NK-92 (cell line): ENCODE results near the gene SKAP1.
"Not testable (repeated sequence)": the region's sequence is repeated elsewhere in the genome, so short reads cannot be mapped to it uniquely, and the experiment has no call there.

ENCODE experiments used
- DNase-seq: peaks from one replicate; lab custom pipeline; 2025; ENCODE audit not compliant: unreplicated experiment; lab: John Stamatoyannopoulos, UW

SKAP1 gene

DNA sequence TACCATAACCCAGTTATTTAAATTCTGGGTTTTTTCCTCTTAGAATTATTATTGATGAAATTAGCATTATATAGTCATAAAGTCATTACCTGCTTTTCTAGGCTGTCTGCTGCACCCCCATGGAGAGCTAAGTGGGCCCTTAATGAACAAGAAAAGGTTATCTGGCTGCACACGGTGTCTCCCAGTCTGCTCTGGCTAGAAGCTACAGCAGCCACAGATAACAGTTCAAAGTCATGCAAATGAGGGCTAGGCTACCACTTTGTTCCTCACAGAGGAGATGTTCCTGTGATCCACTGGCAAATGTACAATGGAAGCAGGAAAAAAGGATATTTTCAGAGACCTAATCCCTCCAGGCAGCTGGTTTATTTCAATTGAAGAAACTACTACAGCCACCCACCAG lies 210.4 kb downstream of the SKAP1 start:
- no peak for DNase-seq

DNA sequence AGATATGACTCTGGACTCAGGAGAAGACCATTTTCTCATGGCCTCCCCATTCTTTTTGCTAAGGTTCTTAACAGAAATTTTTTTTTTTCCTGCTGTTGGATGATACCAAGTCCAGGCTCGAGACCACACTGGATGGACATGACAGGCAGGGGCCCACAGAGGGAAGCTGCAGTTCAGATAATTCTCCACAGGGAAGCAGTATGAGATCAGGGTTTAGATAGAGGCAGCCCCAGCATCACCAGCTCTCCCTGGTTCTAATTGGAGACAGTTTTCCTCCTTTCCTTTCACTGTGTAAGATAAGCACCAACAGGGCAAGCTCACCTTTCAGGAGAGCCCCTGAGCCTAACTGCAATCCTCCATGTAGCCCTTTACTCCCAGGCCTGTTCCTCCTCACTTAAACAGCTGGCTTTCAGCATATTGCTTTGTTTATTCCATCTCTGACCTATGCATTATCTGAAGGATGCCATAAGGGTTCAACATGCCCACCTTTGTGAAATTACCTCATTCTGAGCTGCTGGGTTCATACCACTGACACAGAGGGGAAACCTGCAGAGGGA lies 214.4 kb downstream of the SKAP1 start:
- DNase-seq = no peak

- no peak for DNase-seq
Measured at GRCh38 chr17:48213797-48214196, 216.2 kb downstream of the SKAP1 start.

- DNase-seq = no peak
Measured at GRCh38 chr17:48211787-48212186, 218.2 kb downstream of the SKAP1 start.

DNA sequence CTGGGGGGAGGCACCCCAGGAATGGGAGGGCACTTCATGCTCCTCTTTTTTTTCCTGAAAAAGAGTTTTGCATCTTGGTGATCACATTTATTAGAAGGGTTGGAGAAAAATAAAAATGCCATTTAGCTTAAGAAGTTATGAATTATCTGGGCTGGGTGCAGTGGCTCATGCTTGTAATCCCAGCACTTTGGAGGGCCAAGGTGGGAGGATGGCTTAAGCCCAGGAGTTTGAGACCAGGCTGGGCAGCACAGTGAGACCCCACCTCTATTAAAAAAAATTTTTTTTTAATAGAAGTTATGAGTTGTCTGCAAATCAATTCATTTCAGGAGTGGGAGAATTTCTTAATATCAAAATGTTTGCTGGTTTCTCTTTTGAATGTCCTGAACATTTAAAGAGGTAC lies 219.0 kb downstream of the SKAP1 start:
- DNase-seq = no peak

- no peak for DNase-seq
Measured at GRCh38 chr17:48209973-48210372, 220.0 kb downstream of the SKAP1 start.

- no peak for DNase-seq
Measured at GRCh38 chr17:48207776-48208544, 222.1 kb downstream of the SKAP1 start.

- DNase-seq = not testable (repeated sequence)
Measured at GRCh38 chr17:48207036-48207435, 223.0 kb downstream of the SKAP1 start.

DNA sequence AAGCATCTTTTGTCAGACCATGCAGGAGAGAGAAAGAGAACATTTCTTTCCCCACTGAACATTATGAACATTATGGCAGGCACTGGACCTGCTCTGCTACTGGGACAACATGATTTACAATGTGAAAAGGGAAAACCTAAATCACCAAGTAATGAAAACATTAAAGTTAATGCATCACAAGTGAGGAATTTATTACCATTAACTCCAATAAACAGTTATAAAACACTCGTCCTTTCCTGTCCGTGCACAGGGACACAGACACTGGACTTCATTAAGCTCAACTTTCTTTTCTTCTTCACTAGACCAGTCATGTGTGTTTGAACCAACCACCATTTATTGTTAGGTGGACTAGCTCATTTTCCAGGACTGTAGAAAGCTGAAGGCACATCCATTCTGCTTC lies 227.1 kb downstream of the SKAP1 start:
- no peak for DNase-seq

- DNase-seq = no peak
Measured at GRCh38 chr17:48198950-48199541, 231.0 kb downstream of the SKAP1 start.

DNA sequence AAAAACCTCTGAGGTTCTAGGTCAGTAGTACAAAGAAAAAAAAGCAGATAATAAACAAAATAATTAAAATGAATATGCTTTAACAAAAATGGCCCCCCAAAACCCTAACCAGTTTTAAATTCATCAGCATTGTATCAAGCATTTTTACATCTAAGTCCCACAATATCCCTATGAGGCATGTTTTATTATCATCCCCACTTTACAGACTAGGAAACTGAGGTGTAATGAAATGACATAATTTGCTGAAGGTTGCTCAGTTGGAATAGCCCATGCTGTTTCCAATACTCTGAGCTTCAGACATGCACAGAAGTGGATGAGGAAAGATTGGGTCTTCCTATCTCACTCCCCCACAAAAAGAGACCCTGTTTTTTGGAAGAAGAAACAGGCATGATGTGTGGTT lies 234.1 kb downstream of the SKAP1 start:
- no peak for DNase-seq

GRCh38 chr17:48194097-48194550 lies 235.9 kb downstream of the SKAP1 start:
- no peak for DNase-seq

GRCh38 chr17:48192321-48192731 lies 237.7 kb downstream of the SKAP1 start:
- no peak for DNase-seq

DNA sequence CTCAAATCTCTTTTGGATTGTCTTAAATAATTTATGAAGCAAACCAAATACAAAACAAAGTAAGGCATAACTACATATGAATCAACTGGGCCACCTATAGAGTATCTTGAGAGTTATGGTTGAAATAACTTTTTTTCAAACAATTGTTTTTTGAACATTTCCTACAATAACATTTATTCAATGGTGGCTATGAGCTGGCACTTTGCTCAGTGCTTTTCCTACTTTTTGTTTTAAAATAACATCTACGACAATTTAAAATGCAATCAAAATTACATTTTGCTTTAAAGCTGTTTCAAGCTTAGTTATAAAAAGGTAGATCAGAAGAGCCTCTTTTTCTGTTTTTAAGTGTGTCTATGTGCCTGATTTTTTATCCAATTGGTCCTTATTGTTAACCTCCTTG lies 238.7 kb downstream of the SKAP1 start:
- no peak for DNase-seq

- DNase-seq = no peak
Measured at GRCh38 chr17:48190871-48191270, 239.1 kb downstream of the SKAP1 start.

DNA sequence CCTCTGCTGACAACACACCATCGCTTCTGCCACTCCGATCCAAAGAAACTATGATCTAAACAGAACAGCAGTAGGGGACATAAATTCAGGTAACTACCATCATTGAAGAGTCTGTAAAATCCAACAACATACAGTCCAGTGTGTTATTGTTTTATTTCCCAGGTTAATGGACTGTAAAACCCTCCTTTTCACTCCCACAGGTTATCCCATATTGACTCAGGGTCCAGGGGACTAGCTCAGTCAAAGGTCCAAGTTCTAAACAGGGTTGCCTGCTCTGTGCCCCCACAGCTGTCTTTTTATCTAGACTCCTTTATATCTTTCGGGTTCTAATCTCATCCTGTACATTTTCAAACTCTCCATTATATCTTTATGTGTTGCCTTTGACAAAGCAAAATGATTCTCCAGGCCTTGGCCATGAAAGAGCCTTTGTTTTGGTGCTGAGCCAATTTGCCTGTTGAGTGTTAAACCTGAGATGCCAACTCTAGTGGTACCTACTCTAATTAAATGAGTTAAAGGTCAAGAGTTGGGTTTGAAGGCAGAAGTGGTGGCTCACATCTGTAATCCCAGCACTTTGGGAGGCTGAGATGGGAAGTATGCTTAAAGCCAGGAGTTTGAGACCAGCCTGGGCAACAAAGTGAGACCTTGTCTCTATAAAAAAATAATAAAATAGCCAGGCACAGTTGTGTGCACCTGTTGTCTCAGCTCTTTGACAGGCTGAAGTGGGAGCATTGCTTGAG lies 242.0 kb downstream of the SKAP1 start:
- no peak for DNase-seq

DNA sequence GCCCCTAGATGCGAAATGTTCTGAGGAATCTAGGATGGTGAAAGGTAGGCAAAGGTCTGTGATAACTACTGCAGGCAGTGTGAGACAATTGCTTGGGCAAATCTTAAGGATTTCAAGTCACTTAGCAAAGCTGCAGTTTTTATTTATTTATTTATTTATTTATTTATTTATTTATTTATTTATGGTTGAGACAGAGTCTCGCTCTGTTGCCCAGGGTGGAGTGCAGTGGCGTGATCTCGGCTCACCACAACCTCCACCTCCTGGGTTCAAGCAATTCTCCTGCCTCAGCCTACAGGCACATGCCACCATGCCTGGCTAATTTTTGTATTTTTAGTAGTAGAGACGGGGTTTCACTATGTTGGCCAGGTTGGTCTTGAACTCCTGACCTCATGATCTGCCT lies 243.7 kb downstream of the SKAP1 start:
- DNase-seq = not testable (repeated sequence)

DNA sequence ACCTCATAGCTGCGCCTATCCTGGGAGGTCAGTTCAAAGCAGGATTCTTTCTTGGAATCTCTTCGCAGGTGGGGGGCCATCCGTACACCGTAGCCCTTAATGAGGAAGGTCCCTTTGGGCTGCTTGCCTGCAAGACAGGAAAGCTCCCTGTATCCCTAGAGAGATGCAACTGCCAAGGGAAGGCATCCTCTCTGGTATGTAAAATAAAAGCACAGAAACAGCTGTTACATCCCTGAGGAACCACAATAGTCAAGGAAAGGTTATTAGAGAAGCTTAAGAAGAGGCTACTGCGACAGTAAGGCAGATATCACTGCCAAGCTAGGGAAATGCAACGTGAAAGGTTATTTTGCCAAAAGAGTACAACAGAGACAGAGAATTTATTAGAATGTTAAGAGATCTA lies 245.3 kb downstream of the SKAP1 start:
- DNase-seq = no peak

DNA sequence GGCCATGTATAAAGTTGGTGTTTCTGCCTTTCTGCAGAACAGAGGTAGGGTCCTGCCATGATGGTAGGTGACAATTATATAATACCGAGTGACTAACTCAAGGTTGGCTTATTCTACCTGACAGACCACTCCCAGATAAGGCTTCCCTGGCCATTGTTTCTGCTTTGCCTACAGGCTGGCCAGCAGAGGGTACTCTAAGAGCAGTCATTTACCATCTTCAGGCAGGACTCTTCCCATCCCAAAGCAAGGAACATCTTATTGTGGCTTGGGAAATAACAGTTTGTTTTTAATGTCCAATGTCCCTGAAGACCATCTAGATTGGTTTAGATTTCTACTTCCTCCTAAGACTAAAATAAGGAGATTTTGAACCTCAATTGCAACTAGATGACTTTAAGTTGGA lies 248.4 kb downstream of the SKAP1 start:
- no peak for DNase-seq

GRCh38 chr17:48180842-48181629 lies 249.0 kb downstream of the SKAP1 start:
- DNase-seq = no peak
